GM10266 (cell line): Measurements from ENCODE around the gene NFIX.

ENCODE experiments used
- DNase-seq: peaks from one replicate; pipeline ENCODE4 v3.0.0; 2012; ENCODE audit errors: extremely low spot score
- CTCF ChIP-seq: IDR thresholded peaks from 2 replicates; pipeline ENCODE4 v1.5.1; 2012; ENCODE audit warnings: mild to moderate bottlenecking, low read depth; ENCODE audit not compliant: control insufficient read depth, insufficient read depth; ENCODE audit errors: missing control alignments

Gene NFIX

GRCh38 chr19:13027557-13027956, 32.3 kb downstream of the NFIX start:
- no peak for TF ChIP-seq CTCF
- no peak for DNase-seq

GRCh38 chr19:13028027-13028426, 32.8 kb downstream of the NFIX start:
- DNase-seq = no peak
- no peak for TF ChIP-seq CTCF

GRCh38 chr19:13029301-13029880, 34.1 kb downstream of the NFIX start:
- TF ChIP-seq CTCF = no peak
- DNase-seq = no peak

- TF ChIP-seq CTCF = peak; percentile 63
- no peak for DNase-seq
Measured at GRCh38 chr19:13029893-13030292, 34.6 kb downstream of the NFIX start.

GRCh38 chr19:13031917-13032623, 36.8 kb downstream of the NFIX start:
- DNase-seq = no peak
- no peak for TF ChIP-seq CTCF

GRCh38 chr19:13032837-13033236, 37.6 kb downstream of the NFIX start:
- no peak for DNase-seq
- TF ChIP-seq CTCF = no peak

GRCh38 chr19:13033244-13033643, 38.0 kb downstream of the NFIX start:
- TF ChIP-seq CTCF = no peak
- no peak for DNase-seq
